HG03565 (cell line): ENCODE results near the gene LRSAM1.
"Not testable (repeated sequence)": the region's sequence is repeated elsewhere in the genome, so short reads cannot be mapped to it uniquely, and the experiment has no call there.

Experiments
- ATAC-seq: cut with Tn5 transposase; IDR thresholded peaks from one replicate; pipeline ENCODE4 v1.9.1; 2021; ENCODE audit warnings: mild to moderate bottlenecking, moderate library complexity; ENCODE audit not compliant: unreplicated experiment

Gene LRSAM1

DNA sequence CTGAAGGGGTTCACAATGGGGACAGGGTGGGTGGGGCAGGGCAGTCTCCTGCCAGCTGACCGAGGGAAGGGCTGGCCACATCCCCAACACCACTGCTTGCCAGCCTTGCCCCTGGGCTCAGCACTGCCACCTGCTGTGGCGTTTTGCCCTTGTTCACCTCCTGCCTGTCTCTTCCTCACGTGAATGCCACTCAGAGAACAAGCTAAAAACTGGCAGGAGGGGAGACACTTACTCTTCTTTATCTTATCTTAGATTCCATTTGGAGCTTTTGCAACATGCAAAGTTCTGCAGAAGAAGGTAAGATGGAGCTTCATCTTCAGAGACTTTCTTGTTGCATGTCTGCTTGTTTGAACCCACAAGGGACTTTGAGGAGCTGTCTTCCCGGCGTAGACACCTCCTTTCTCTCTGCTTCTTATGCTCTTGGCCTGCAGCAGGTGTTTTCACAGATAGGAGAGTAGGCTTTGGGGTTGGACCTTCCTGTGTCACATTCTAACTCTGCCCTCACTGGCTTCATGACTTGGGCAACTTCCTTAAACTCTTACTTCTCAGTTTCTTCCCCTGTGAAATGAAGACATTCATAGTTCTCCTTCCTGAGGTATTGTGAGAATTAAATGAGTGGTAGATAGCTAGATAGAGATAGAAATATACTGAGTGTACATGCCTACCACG is 4.1 kb downstream of the LRSAM1 start:
- no peak for ATAC-seq

DNA sequence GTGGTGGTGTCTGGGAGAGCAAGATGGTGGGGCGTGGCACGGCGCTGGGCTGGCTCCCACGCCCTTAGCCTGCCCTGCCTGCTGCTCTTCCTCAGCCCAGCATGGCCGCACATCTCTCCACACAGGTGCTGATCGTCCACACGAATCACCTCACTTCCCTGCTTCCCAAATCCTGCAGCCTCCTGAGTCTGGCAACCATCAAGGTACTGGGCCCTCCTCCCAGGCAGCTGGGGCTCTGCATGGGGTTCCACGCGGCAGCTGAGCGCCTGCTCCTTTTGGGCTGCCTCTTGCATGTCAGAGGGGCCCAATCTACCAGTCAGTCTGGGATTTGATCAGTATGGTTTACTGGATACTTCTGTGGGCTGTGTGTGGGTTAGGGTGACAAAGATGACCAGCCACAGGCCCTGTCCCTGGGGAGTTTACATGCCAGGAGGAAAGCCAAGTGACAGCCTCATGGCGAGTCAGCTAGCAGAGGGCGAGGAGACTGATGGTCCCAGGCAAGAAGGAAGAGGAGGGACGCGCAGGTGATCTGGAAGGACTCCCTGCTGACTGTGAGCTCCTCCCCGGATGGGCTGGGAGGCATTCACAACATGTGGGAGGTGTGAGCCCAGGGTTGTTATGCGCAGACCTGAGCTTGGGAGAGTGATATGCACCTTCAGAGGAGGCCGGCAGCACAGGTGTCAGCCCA is 6.0 kb downstream of the LRSAM1 start:
- ATAC-seq, result no peak

DNA sequence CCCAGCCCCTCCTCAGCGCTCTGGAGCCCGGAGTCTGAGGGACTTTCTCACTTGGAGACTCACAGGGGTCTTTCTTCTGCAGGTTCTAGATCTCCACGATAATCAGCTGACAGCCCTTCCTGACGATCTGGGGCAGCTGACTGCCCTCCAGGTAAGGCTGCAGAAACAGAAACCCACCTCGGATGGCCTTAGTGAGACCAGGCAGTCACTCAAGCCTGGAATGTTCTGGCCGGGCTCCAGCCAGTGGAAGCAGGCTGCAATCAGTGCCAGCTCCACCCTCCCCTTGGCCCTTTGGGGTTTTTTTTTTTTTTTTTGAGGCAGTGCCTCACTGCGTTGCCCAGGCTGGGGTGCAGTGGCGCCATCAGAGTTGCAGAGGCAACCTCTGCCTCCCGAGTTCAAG is 7.6 kb downstream of the LRSAM1 start:
- no peak for ATAC-seq

- ATAC-seq, result no peak
Measured at GRCh38 chr9:127463382-127463781, 12.1 kb downstream of the LRSAM1 start.

- no peak for ATAC-seq
Measured at GRCh38 chr9:127463911-127464310, 12.6 kb downstream of the LRSAM1 start.

DNA sequence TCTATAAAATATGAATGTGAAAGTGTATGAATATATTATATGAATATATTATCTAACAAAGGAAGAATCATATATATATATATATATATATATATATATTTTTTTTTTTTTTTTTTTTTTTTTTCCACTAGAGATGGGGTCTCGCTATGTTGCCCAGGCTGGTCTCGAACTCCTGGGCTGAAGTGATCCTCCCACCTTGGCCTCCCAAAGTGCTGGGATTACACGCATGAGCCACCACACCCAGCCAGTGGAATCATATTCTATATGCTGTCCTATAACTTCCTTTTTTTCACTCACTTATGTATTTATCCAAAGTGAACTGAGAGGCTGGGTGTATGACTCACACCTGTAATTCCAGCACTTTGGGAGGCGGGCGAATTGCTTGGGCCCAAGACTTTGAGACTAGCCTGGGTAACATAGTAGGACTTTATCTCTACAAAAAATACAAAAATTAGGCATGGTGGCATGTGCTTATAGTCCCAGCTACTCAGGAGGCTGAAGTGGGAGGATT is 15.2 kb downstream of the LRSAM1 start:
- not testable (repeated sequence) for ATAC-seq

- no peak for ATAC-seq
Measured at GRCh38 chr9:127467621-127468020, 16.3 kb downstream of the LRSAM1 start.

GRCh38 chr9:127470662-127471061 is 19.4 kb downstream of the LRSAM1 start:
- ATAC-seq, result no peak

DNA sequence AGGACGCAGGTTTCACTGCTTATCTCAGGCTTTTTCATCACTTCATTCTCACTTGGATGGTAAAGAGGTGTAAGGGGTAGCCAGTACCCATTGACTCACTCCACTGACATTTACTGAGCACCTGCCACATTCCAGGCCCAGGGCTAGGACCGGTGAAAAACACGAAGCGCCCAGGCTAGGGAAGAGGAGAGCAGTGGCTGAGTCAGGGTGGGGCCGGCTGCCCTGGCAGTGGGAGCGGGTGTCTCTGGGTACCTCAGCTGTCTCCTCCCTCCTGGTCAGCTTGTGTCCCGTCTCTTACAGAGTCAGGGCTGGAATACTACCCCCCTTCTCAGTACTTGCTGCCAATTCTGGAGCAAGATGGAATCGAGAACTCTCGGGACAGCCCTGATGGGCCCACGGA is 22.2 kb downstream of the LRSAM1 start:
- no peak for ATAC-seq

GRCh38 chr9:127473932-127474331 is 22.6 kb downstream of the LRSAM1 start:
- no peak for ATAC-seq

- ATAC-seq, result no peak
Measured at GRCh38 chr9:127474592-127474991, 23.3 kb downstream of the LRSAM1 start.

- ATAC-seq, result no peak
Measured at GRCh38 chr9:127479507-127480081, 28.3 kb downstream of the LRSAM1 start.

- ATAC-seq, result no peak
Measured at GRCh38 chr9:127482662-127483061, 31.4 kb downstream of the LRSAM1 start.

- no peak for ATAC-seq
Measured at GRCh38 chr9:127485995-127486394, 34.7 kb downstream of the LRSAM1 start.

GRCh38 chr9:127488946-127489345 is 37.6 kb downstream of the LRSAM1 start:
- no peak for ATAC-seq

- ATAC-seq, result no peak
Measured at GRCh38 chr9:127489471-127490115, 38.3 kb downstream of the LRSAM1 start.

DNA sequence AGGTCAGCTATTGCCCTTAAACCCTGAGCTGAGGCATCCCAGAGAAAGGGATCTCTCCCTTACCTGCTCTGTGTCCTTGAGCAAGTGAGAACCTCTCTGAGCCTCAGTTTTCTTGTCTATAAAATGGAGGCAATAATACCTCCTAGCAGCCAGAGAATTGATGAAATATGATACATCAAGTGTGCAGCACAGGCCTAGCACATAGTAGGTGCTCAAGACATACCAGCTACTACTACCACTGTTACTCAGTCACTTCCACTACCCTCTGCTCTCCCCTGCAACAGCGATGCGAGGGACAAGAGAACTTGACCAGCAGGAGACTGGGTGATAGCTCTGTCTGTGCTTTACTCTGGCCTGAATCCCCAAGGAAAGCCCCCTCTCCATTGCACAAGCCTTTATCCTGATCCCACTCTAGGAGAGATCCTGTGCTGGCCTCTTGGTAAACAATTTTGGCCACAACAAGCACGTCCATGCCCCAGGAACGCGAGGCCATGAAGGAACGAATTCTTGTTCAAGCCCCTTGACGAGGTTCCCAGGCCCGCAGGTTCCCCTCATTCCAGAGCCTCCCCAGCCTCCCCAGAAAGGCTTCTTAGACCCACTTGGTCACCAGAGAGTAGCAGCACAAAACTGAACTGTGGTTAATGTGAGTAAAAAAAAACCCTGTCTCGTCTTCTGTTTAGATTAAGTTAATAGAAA is 39.4 kb downstream of the LRSAM1 start:
- ATAC-seq, result no peak

GRCh38 chr9:127491516-127491915 is 40.2 kb downstream of the LRSAM1 start:
- ATAC-seq, result no peak

DNA sequence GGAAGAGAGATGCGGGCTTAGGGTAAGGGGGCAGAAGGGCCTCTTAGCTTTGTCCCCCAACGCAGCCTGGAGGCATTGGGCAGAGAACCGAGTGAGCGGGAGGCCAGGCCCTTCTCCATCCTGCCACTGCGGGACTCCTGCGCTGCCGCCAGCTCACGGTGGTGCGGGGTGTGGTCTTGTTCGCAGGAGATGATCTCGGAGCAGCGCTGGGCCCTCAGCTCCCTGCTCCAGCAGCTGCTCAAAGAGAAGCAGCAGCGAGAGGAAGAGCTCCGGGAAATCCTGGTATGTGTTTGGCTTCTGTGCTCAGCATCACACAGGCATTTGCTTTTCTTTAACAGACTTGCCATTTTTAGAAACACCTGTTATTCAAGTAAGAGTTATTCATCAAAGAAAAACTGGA is 41.3 kb downstream of the LRSAM1 start:
- no peak for ATAC-seq

DNA sequence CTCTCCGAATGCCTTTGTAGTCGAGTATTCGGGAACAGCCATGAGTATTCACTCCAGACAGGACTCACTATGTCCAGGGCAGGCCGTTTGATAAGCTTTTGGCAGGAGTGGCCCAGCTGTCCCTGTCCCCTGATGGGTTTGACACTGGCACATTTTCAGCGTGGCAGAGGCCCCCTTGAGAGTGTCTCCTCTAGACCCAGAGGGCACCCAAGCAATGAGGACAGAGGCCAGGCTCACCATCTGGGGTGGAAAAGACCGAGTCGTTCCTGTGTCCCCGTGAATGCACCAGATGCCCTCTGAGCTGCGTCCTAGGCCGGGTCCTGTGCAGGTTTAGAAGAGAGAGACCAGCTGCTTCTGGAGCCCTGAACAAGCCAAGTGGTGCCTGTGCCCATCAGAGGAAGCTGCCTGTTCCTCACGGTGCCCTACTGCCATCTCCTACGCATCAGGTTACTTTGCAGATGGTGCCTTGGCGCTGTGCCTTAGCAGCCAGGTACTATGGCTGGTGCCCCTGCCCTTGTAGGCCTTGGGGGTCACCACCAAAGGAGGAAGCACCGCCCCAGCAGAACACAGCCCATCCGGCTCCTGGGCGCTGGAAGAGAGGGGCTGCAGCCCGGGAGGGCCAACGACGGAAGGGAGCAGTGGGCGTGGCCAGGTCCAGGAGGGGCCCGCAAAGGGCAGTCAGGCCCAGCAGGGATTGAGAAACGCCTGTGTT is 42.4 kb downstream of the LRSAM1 start:
- no peak for ATAC-seq
